Measurements from ENCODE around the gene PSTPIP1.

The PSTPIP1 gene

GRCh38 chr15:77029166-77030047, 34.5 kb downstream of the PSTPIP1 start:
- Histone ChIP-seq H3K27ac (ENCODE audit: low read length) (no peak overlapping the region), H3K79me2 (ENCODE audit: low read length) (no peaks in the 10 kb centered on the region), H3K36me3 (replicated peaks; ENCODE audit: low read depth, low read length) (peaks cover 3% of the 10 kb centered on the region), H3K4me3 (ENCODE audit: low read length) (no peak overlapping the region), H3K9me3 (ENCODE audit: insufficient read depth, low read length) (no peaks in the 10 kb centered on the region), H4K20me1 (ENCODE audit: insufficient read depth, low read length) (no peaks in the 10 kb centered on the region), H3K9ac (ENCODE audit: low read length) (no peak overlapping the region), H3K4me1 (ENCODE audit: low read length) (peaks cover 21% of the 10 kb centered on the region), H3K4me2 (ENCODE audit: low read length) (no peak overlapping the region), H3K27me3 (ENCODE audit: low read depth, low read length) (no peaks in the 10 kb centered on the region), H2AFZ (ENCODE audit: low read depth, low read length) (no peak overlapping the region)
- TF ChIP-seq EZH2phosphoT487 (IDR thresholded peaks at IDR 0.05; ENCODE audit: low read depth) (no peak), CTCF (IDR thresholded peaks at IDR 0.05; ENCODE audit: low read depth, low read length) (no peak)

GRCh38 chr15:77030048-77030927, 35.4 kb downstream of the PSTPIP1 start:
- no peaks in the 10 kb centered on the region for H3K27me3 ChIP-seq (ENCODE audit: low read depth, low read length)
- no peak overlapping the region for H2AFZ ChIP-seq (ENCODE audit: low read depth, low read length)
- no peaks in the 10 kb centered on the region for H4K20me1 ChIP-seq (ENCODE audit: insufficient read depth, low read length)
- no peak overlapping the region for H3K4me2 ChIP-seq (ENCODE audit: low read length)
- H3K4me3 ChIP-seq (ENCODE audit: low read length): no peak overlapping the region
- TF ChIP-seq EZH2phosphoT487 (IDR thresholded peaks at IDR 0.05; ENCODE audit: low read depth): no peak
- no peak for TF ChIP-seq CTCF (IDR thresholded peaks at IDR 0.05; ENCODE audit: low read depth, low read length)
- H3K79me2 ChIP-seq (ENCODE audit: low read length): no peaks in the 10 kb centered on the region
- H3K4me1 ChIP-seq (ENCODE audit: low read length): peaks cover 21% of the 10 kb centered on the region
- no peaks in the 10 kb centered on the region for H3K9me3 ChIP-seq (ENCODE audit: insufficient read depth, low read length)
- H3K36me3 ChIP-seq (replicated peaks; ENCODE audit: low read depth, low read length): peaks cover 3% of the 10 kb centered on the region
- H3K27ac ChIP-seq (ENCODE audit: low read length): no peak overlapping the region
- no peak overlapping the region for H3K9ac ChIP-seq (ENCODE audit: low read length)

- no peak overlapping the region for H3K4me3 ChIP-seq (ENCODE audit: low read length)
- no peaks in the 10 kb centered on the region for H3K27me3 ChIP-seq (ENCODE audit: low read depth, low read length)
- peaks cover 21% of the 10 kb centered on the region for H3K4me1 ChIP-seq (ENCODE audit: low read length)
- H3K9ac ChIP-seq (ENCODE audit: low read length): no peak overlapping the region
- no peak overlapping the region for H3K4me2 ChIP-seq (ENCODE audit: low read length)
- H3K27ac ChIP-seq (ENCODE audit: low read length): 0 out of 2 replicates have a peak overlapping the region, but pooled peaks have one; percentile 17
- TF ChIP-seq EZH2phosphoT487 (IDR thresholded peaks at IDR 0.05; ENCODE audit: low read depth) (no peak), CTCF (IDR thresholded peaks at IDR 0.05; ENCODE audit: low read depth, low read length) (no peak)
- no peaks in the 10 kb centered on the region; the same call in 1 of the 2 replicates for H4K20me1 ChIP-seq (ENCODE audit: insufficient read depth, low read length)
- no peak overlapping the region for H2AFZ ChIP-seq (ENCODE audit: low read depth, low read length)
- H3K9me3 ChIP-seq (ENCODE audit: insufficient read depth, low read length): no peaks in the 10 kb centered on the region
- H3K79me2 ChIP-seq (ENCODE audit: low read length): no peaks in the 10 kb centered on the region
- peaks cover 5% of the 10 kb centered on the region for H3K36me3 ChIP-seq (replicated peaks; ENCODE audit: low read depth, low read length)
Measured at GRCh38 chr15:77030928-77031375, 36.0 kb downstream of the PSTPIP1 start.
